ENCODE measurements around the gene TROAP. TPM values are rescaled to one million over a fixed set of nuclear protein-coding genes. Genes with fewer than 3 reads are reported as not detected.
A peak's percentile ranks its signal among the peaks of the same experiment; 100 is the strongest.

The TROAP gene
- total and polyA plus RNA-seq, 2 experiments from 2014 or later: 46.4 to 47.5 TPM

- no peaks in the 10 kb centered on the region for H3K36me3 ChIP-seq (ENCODE audit: insufficient read depth)
- H3K4me3 ChIP-seq: no peak overlapping the region
- H3K9me3 Mint-ChIP-seq: no peaks in the 10 kb centered on the region
- no peak overlapping the region for H2AFZ ChIP-seq
- no peak for DNase-seq (ENCODE audit: low spot score)
- peak overlapping the region; percentile 85; the same call in 1 of the 2 replicates for H3K4me2 ChIP-seq
- H3K36me3 Mint-ChIP-seq (ENCODE audit: low read depth): peaks cover 1% of the 10 kb centered on the region; the same call in 1 of the 3 replicates
- ATAC-seq: no peak
- peak overlapping the region; percentile 88; the same call in 1 of the 3 replicates for H3K4me3 Mint-ChIP-seq
- H3K27ac ChIP-seq (ENCODE audit: low read depth): no peak overlapping the region
- no peak overlapping the region for H3K27ac Mint-ChIP-seq
- peaks cover 1% of the 10 kb centered on the region for H4K20me1 ChIP-seq (replicated peaks; ENCODE audit: insufficient read depth)
- peaks cover 28% of the 10 kb centered on the region for H3K79me2 ChIP-seq (replicated peaks; ENCODE audit: insufficient read depth)
- peaks cover 12% of the 10 kb centered on the region for H3K4me1 ChIP-seq (ENCODE audit: insufficient read depth)
- H3F3A ChIP-seq (replicated peaks; ENCODE audit: low read depth): peaks cover 9% of the 10 kb centered on the region
- H3K9me2 ChIP-seq (ENCODE audit: insufficient read depth): no peaks in the 10 kb centered on the region
- peaks cover 22% of the 10 kb centered on the region for H3K4me1 Mint-ChIP-seq
- peaks cover 19% of the 10 kb centered on the region for H3K27me3 ChIP-seq (ENCODE audit: insufficient read depth)
- TF ChIP-seq ETS1 (IDR thresholded peaks at IDR 0.05): no peak
- TF ChIP-seq JUNB (IDR thresholded peaks at IDR 0.05; ENCODE audit: unreplicated experiment): no peak
- TF ChIP-seq CREB1 (CRISPR knock-in tag; IDR thresholded peaks at IDR 0.05; ENCODE audit: low read depth): no peak
- TF ChIP-seq EZH2 (IDR thresholded peaks at IDR 0.05; ENCODE audit: low read depth, unreplicated experiment): no peak
- TF ChIP-seq REST (IDR thresholded peaks at IDR 0.05; ENCODE audit: unreplicated experiment): no peak
- TF ChIP-seq ZNF331 (CRISPR knock-in tag; IDR thresholded peaks at IDR 0.05; ENCODE audit: low read depth): no peak
- no peak for TF ChIP-seq NANOG (IDR thresholded peaks at IDR 0.05; ENCODE audit: borderline replicate concordance)
- TF ChIP-seq ZNF114 (CRISPR knock-in tag; IDR thresholded peaks at IDR 0.05): no peak
- no peak for TF ChIP-seq ZNF462 (CRISPR knock-in tag; IDR thresholded peaks at IDR 0.05)
- TF ChIP-seq CTCF (conservative IDR thresholded peaks at IDR 0.05; ENCODE audit: low read depth in 2 of 2): no peak
- no peak for TF ChIP-seq STAT1 (IDR thresholded peaks at IDR 0.05; ENCODE audit: unreplicated experiment)
- TF ChIP-seq POLR2AphosphoS5 (IDR thresholded peaks at IDR 0.05; ENCODE audit: low read depth): no peak
- TF ChIP-seq EZH2phosphoT487 (IDR thresholded peaks at IDR 0.05; ENCODE audit: unreplicated experiment): no peak
- H3K27me3 Mint-ChIP-seq (ENCODE audit: insufficient read depth, low read depth, poor library complexity): peaks cover 14% of the 10 kb centered on the region
Observed at GRCh38 chr12:49365542-49365941, 42.5 kb downstream of the TROAP start.
